AG08395 (cell line): ENCODE measurements around the gene CA11.
A peak's percentile ranks its signal among the peaks of the same experiment; 100 is the strongest.

Experiments
- DNase-seq: peaks from one replicate; pipeline ENCODE4 v3.0.0; 2012; ENCODE audit warnings: mixed read lengths, low spot score

CA11 gene

GRCh38 chr19:48628486-48629296, 17.3 kb downstream of the CA11 start:
- no peak for DNase-seq

DNA sequence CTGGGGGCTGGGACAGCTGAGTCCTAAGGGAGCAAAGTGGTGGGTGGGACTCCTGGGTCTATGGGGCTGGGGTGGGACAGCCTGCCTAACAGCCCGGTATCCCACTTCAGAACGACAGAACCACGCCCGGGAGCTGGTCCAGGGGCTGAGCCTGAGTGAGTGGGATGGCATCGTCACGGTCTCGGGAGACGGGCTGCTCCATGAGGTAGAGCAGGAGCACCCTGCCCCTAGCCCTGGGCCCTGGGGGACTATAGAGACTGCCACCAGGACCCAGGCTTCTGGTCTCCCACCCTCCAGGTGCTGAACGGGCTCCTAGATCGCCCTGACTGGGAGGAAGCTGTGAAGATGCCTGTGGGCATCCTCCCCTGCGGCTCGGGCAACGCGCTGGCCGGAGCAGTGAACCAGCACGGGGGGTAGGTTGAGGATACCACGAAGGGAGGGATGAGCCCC, 18.1 kb downstream of the CA11 start:
- DNase-seq, result no peak

DNA sequence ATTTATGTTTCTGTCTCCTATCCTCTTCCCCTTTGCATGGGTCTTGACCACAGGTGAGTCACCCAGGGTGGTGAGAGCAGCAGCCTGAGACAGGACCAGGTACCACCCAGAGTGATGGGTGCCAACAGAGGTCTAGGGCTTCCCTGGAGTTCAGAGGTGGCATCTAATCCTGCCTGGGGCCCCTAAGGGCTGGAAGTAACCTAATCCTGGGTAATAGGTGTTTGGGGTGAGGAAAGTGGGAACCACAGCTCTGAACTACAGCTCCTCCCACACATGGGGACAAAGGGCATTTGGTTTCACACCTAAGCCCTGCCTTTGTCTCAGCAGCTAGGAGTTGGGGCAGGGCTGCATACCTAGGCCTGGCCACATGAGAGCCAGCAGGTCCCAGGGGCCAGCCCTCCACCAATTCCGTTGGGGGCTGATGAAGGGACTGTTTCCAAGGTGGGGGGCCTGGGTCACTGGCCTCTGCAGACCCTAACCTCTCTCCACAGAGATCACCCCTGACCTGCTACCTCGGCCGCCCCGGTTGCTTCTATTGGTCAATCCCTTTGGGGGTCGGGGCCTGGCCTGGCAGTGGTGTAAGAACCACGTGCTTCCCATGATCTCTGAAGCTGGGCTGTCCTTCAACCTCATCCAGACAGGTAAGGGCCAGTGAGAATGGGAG, 18.7 kb downstream of the CA11 start:
- no peak for DNase-seq

GRCh38 chr19:48625891-48626327, 20.1 kb downstream of the CA11 start:
- no peak for DNase-seq

- no peak for DNase-seq
Measured at GRCh38 chr19:48624791-48625723, 20.9 kb downstream of the CA11 start.

DNA sequence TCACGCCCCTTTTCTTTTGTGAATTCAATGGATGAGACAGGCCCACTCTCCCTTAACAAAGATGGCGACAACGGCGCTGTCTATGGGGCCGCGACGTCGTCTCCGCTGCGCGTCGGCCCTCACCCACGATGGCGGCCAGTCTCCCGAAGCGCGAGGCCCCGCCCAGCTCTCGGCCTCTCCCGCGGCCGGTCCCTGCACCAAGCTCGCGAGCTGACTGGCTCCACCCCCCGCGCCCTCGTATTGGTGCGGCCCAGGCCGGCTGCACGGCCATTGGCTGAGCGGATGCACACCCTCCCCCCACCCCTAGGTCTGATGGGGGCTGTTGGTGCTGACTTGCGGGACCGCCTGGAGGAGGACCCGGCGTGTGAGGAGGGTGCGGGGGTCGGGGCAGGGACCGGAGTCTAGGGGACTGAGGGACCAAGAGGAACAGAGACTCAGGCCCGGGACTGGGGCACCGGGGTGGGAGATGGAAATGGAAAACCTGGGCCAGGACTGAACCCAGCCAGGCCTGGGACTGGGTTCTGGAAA, 21.9 kb downstream of the CA11 start:
- DNase-seq, result peak; percentile 96

DNA sequence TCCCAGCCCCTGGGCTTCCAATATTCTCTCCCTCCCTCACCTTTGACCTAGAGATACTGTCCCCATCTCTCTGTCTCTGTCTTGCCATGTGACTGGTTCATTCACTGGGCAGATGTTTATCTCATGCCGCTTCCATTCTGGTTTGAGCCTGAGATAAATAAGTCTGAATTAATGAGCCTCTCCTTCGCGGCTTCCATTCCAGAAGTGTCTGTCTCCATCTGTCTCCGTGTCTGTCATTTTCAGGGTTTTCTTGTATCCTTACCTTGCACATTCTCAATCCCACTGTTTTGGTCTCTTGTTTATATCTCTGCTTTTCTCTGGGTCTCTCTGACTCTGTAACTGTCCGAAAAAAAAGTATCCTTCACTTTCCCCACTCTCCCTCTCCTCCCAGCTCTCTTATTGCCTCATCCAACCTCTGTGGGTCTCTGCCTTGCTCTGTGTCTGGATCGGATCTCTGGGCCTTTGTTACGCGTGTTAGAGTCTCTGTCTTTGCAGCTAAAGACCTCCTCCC, 22.4 kb downstream of the CA11 start:
- no peak for DNase-seq

DNA sequence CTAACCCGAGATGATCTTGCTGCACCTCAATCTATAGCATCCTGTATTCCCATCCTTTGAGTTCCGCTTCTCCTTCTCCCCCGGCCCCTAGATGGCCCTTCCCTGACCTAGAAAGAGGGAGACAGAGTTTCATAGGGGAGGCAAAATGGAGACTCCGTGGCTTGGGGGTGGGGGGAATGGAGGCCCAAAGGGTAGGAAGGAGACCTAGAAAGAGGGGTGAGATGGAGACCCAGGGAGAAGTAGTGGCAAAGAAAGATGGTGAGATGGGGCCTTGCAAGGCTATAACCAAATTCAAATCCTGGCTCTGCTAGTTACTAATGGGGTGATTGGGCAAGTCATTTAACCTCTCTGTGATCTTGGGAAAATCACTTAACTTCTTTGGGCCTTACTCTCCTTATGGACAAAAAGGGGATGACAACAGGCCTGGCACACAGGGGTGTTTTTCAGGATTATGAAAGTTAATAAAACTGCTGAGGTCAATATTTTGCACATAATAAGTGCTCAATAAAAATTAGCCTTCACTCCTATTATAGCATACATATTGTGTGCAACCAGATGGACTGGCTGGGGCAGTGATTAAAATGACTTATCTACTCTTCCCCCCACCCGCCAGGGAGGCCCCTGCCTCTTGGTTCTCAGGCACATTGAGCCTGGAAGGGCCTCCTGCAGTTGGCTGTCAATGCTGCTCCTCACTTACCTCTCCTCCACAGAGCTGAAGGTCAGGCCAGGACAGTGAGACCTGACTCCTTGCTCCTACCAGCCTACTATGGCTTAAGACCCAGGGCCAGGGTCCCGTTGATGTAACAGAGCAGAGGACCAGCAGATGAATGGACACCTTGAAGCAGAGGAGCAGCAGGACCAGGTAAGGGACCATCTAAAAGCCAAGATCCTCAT, 26.0 kb downstream of the CA11 start:
- no peak for DNase-seq

- peak; percentile 98 for DNase-seq
Measured at GRCh38 chr19:48618916-48619691, 26.9 kb downstream of the CA11 start, which contains the start of the genes RPL18 and SPHK2. RPL18 (minus strand) TSS chr19:48619178; CDS start chr19:48619143, 35 bp downstream. SPHK2 (plus strand) TSS chr19:48619506; CDS start chr19:48620515, 1,009 bp downstream.

- no peak for DNase-seq
Measured at GRCh38 chr19:48618278-48618915, 27.6 kb downstream of the CA11 start.

DNA sequence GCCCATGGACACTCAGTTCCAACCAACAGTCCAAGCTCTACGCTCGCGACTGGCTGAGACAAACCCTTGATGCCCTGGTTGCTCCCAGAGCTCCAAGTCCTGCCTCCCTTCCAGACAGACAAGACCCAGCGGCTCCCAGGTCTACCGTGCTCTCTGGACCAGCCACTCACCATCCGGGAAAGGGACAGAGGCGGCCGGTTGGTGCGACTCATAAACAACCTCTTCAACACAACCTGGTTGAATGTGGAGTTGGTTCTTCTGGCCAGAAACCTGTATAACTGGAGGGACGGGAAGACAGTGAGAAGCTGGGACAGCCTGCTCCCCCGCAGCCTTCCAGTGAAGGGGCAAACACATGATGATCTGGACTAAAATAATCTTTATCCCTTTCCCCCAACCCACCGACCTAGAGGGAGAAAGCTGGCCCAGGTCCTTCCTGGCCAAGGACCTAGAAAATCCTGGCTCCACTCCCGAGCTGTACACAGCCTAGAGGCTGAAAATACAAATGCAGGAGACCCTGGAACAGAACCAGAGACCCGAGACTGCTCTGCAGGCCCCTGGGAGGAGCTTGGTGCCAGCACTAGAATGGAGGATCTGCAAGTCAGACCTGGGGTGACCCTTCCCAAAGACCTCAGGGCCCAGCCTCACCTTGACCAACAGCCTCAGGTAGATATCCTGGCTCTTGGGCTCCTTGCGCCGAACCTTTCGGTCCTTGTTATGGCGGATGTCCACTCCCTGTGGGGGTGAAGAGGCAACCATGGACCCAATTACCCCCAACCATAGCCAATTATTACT, 28.6 kb downstream of the CA11 start:
- no peak for DNase-seq

GRCh38 chr19:48616491-48617056, 29.4 kb downstream of the CA11 start:
- no peak for DNase-seq

DNA sequence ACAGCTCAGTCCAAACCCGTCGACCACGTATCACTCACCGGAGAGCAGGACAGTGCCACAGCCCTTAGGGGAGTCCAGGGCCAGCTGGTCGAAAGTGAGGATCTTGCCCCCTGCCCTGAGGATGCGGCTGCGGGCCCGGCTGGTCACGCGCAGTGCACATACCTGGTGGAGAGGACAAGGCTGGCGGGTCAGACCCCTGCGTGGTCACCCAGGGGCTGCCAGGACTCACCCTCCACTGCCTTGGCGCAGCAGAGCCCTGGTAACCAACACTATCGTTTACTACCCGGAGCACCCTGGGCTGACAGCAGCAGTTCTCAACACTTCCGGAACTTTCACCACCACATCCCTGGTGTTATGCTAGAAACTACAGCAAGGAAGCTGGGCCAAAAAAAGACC, 29.9 kb downstream of the CA11 start:
- no peak for DNase-seq

- DNase-seq, result no peak
Measured at GRCh38 chr19:48615231-48616040, 30.6 kb downstream of the CA11 start.

- DNase-seq, result no peak
Measured at GRCh38 chr19:48614436-48615230, 31.4 kb downstream of the CA11 start, which contains the start of gene FAM83E. FAM83E (minus strand) TSS chr19:48615076; CDS start chr19:48613372, 1,704 bp downstream.

GRCh38 chr19:48613852-48614435, 32.0 kb downstream of the CA11 start:
- no peak for DNase-seq
